OCI-LY1 (cell line): Measurements from ENCODE around the gene ZBED5.
A peak's percentile ranks its signal among the peaks of the same experiment; 100 is the strongest.

Experiments
- H2AFZ ChIP-seq: fragments of 200-600 bp; sonication (generic), shearing (Covaris generic); 2 replicates; pipeline ENCODE4 v1.6.0; 2014; ENCODE audit warnings: antibody characterized with exemption, mild to moderate bottlenecking, low read length
- H3F3A ChIP-seq: fragments of 200-600 bp; sonication (generic), shearing (Covaris generic); 2 replicates; pipeline ENCODE4 v1.6.0; 2014; ENCODE audit warnings: mild to moderate bottlenecking, antibody characterized with exemption, low read length, moderate library complexity; ENCODE audit not compliant: insufficient read depth
- H3K27ac ChIP-seq: fragments of 200-600 bp; sonication (generic); 2 replicates; pipeline ENCODE4 v1.5.1; 2014; ENCODE audit warnings: low read length, mixed run types, mild to moderate bottlenecking, low read depth; ENCODE audit not compliant: poor library complexity, severe bottlenecking
- H3K27me3 ChIP-seq: fragments of 200-600 bp; sonication (generic); 2 replicates; pipeline ENCODE4 v1.6.0; 2014; ENCODE audit warnings: antibody characterized with exemption, mild to moderate bottlenecking, low read length, moderate library complexity; ENCODE audit not compliant: insufficient read depth
- H3K36me3 ChIP-seq: fragments of 200-600 bp; sonication (generic); 2 replicates; pipeline ENCODE4 v1.6.1; 2014; ENCODE audit warnings: mild to moderate bottlenecking, antibody characterized with exemption, low read length, moderate library complexity, mixed read lengths; ENCODE audit not compliant: insufficient read depth
- H3K4me1 ChIP-seq: fragments of 200-600 bp; sonication (generic); 2 replicates; pipeline ENCODE4 v1.5.1; 2014; ENCODE audit warnings: mild to moderate bottlenecking, low read length, moderate library complexity; ENCODE audit not compliant: insufficient read depth, severe bottlenecking
- H3K4me2 ChIP-seq: fragments of 200-600 bp; sonication (generic), shearing (Covaris generic); 2 replicates; pipeline ENCODE4 v1.6.1; 2014; ENCODE audit warnings: low read length
- H3K4me3 ChIP-seq: fragments of 200-600 bp; sonication (generic); 2 replicates; pipeline ENCODE4 v1.5.1; 2014; ENCODE audit warnings: low read length, low read depth, mild to moderate bottlenecking, mixed read lengths; ENCODE audit not compliant: poor library complexity, severe bottlenecking
- H3K79me2 ChIP-seq: fragments of 200-600 bp; shearing (Covaris generic); 2 replicates; pipeline ENCODE4 v1.6.1; 2016; ENCODE audit warnings: mixed run types, low read length, mixed read lengths; ENCODE audit not compliant: insufficient read depth
- H3K9ac ChIP-seq: fragments of 200-600 bp; sonication (generic), shearing (Covaris generic); 2 replicates; pipeline ENCODE4 v1.6.1; 2014; ENCODE audit warnings: mild to moderate bottlenecking, low read length, mixed read lengths
- H3K9me2 ChIP-seq: fragments of 200-600 bp; sonication (generic), shearing (Covaris generic); 2 replicates; pipeline ENCODE4 v1.6.1; 2014; ENCODE audit warnings: low read depth, mild to moderate bottlenecking, low read length, mixed read lengths
- H3K9me3 ChIP-seq: fragments of 200-600 bp; shearing (Covaris generic); 2 replicates; pipeline ENCODE4 v1.6.1; 2014; ENCODE audit warnings: low read length, mixed read lengths
- H4K20me1 ChIP-seq: fragments of 200-600 bp; sonication (generic), shearing (Covaris generic); 2 replicates; pipeline ENCODE4 v1.6.0; 2016; ENCODE audit warnings: mild to moderate bottlenecking, low read length; ENCODE audit not compliant: insufficient read depth
- EZH2 ChIP-seq: fragments of 200-600 bp; sonication (generic), shearing (Covaris generic); IDR thresholded peaks from 2 replicates; pipeline ENCODE4 v1.8.0; 2017; ENCODE audit warnings: borderline replicate concordance, mixed run types, mild to moderate bottlenecking, antibody characterized with exemption, low read length, moderate library complexity, mixed read lengths
- TF ChIP-seq, protein P1 (sequence below): fragments of 200-600 bp; sonication (generic), shearing (Covaris generic); IDR thresholded peaks from 2 replicates; pipeline ENCODE4 v1.5.1; 2017; ENCODE audit warnings: mild to moderate bottlenecking, antibody characterized with exemption, low read length, moderate library complexity, mixed read lengths

The ZBED5 gene

GRCh38 chr11:10878408-10879214 lies 20.8 kb upstream of the ZBED5 start:
- peaks cover 3% of the 10 kb centered on the region for H3K4me1 ChIP-seq
- peaks cover 1% of the 10 kb centered on the region for H3K9me3 ChIP-seq
- no peaks in the 10 kb centered on the region for H4K20me1 ChIP-seq
- H3K4me2 ChIP-seq: no peak overlapping the region
- no peaks in the 10 kb centered on the region for H3K9me2 ChIP-seq
- H3F3A ChIP-seq: no peaks in the 10 kb centered on the region
- H3K9ac ChIP-seq: no peak overlapping the region
- no peak overlapping the region for H3K27ac ChIP-seq
- no peaks in the 10 kb centered on the region for H3K79me2 ChIP-seq
- H3K4me3 ChIP-seq: no peak overlapping the region
- TF ChIP-seq, protein P1, sequence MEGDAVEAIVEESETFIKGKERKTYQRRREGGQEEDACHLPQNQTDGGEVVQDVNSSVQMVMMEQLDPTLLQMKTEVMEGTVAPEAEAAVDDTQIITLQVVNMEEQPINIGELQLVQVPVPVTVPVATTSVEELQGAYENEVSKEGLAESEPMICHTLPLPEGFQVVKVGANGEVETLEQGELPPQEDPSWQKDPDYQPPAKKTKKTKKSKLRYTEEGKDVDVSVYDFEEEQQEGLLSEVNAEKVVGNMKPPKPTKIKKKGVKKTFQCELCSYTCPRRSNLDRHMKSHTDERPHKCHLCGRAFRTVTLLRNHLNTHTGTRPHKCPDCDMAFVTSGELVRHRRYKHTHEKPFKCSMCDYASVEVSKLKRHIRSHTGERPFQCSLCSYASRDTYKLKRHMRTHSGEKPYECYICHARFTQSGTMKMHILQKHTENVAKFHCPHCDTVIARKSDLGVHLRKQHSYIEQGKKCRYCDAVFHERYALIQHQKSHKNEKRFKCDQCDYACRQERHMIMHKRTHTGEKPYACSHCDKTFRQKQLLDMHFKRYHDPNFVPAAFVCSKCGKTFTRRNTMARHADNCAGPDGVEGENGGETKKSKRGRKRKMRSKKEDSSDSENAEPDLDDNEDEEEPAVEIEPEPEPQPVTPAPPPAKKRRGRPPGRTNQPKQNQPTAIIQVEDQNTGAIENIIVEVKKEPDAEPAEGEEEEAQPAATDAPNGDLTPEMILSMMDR: peak; percentile 81
- no peak for TF ChIP-seq EZH2
- H3K36me3 ChIP-seq: no peaks in the 10 kb centered on the region
- no peak overlapping the region for H2AFZ ChIP-seq
- no peaks in the 10 kb centered on the region for H3K27me3 ChIP-seq

- Histone ChIP-seq H3K36me3 (no peaks in the 10 kb centered on the region), H3K9me3 (peaks cover 9% of the 10 kb centered on the region), H3K4me1 (peaks cover 3% of the 10 kb centered on the region), H3F3A (no peaks in the 10 kb centered on the region), H2AFZ (no peak overlapping the region), H4K20me1 (no peaks in the 10 kb centered on the region), H3K27me3 (no peaks in the 10 kb centered on the region), H3K9me2 (no peaks in the 10 kb centered on the region), H3K9ac (no peak overlapping the region), H3K79me2 (no peaks in the 10 kb centered on the region), H3K27ac (no peak overlapping the region), H3K4me3 (no peak overlapping the region), H3K4me2 (no peak overlapping the region)
- no peak for TF ChIP-seq EZH2
- TF ChIP-seq, protein P1: no peak
Measured at GRCh38 chr11:10876158-10876557, 18.3 kb upstream of the ZBED5 start.

DNA sequence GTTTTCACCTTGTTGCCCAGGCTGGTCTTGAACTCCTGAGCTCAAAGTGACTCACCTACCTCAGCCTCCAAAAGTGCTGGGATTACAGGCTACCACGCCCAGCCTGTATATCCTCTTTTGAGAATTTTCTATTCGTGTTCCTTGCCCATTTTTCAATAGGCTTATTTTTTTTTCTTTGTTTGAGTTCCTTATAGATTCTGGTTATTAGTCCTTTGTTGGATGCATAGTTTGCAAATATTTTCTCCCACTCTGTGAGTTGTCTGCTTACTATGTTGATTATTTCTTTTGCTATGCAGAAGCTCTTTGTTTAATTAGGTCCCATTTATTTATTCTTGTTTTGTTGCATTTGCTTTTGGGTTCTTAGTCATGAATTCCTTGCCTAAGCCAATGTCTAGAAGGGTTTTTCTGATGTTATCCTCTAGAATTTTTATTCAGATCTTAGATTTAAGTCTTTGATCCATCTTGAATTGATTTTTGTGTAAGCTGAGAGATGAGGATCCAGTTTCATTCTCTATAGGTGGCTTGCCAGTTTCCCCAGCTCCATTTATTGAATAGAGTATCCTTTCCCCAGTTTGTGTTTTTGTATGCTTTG lies 17.7 kb upstream of the ZBED5 start:
- no peaks in the 10 kb centered on the region for H3K79me2 ChIP-seq
- no peak overlapping the region for H3K4me2 ChIP-seq
- peaks cover 9% of the 10 kb centered on the region for H3K9me3 ChIP-seq
- no peaks in the 10 kb centered on the region for H3F3A ChIP-seq
- H3K4me3 ChIP-seq: no peak overlapping the region
- TF ChIP-seq EZH2: no peak
- TF ChIP-seq, protein P1: no peak
- H2AFZ ChIP-seq: no peak overlapping the region
- H3K36me3 ChIP-seq: no peaks in the 10 kb centered on the region
- H3K4me1 ChIP-seq: peaks cover 3% of the 10 kb centered on the region
- no peak overlapping the region for H3K27ac ChIP-seq
- no peaks in the 10 kb centered on the region for H3K27me3 ChIP-seq
- H3K9ac ChIP-seq: no peak overlapping the region
- no peaks in the 10 kb centered on the region for H4K20me1 ChIP-seq
- H3K9me2 ChIP-seq: no peaks in the 10 kb centered on the region
